Smooth muscle cell (in vitro differentiated cells): ENCODE data around the gene PTMA. TPM values are rescaled to one million over a fixed set of nuclear protein-coding genes. Genes with fewer than 3 reads are reported as not detected.
A peak's percentile ranks its signal among the peaks of the same experiment; 100 is the strongest.

Experiments
- DNase-seq: peaks from one replicate; lab custom pipeline; 2025; ENCODE audit not compliant: unreplicated experiment; lab: John Stamatoyannopoulos, UW
- H2AFZ ChIP-seq: fragments of 200-600 bp; sonication (generic); 2 replicates; pipeline ENCODE4 v1.6.0; 2016; ENCODE audit warnings: antibody characterized with exemption, low read depth, mild to moderate bottlenecking
- H3F3A ChIP-seq: fragments of 200-600 bp; sonication (generic); 2 replicates; pipeline ENCODE4 v1.6.0; 2017; ENCODE audit warnings: antibody characterized with exemption, low read depth
- H3K27ac ChIP-seq: fragments of 200-600 bp; sonication (generic); 2 replicates; pipeline ENCODE4 v1.5.1; 2016; ENCODE audit warnings: low read depth, mild to moderate bottlenecking
- H3K27me3 ChIP-seq: fragments of 200-600 bp; sonication (generic); 2 replicates; pipeline ENCODE4 v1.6.1; 2016; ENCODE audit warnings: low read depth, mild to moderate bottlenecking
- H3K36me3 ChIP-seq: fragments of 200-600 bp; sonication (generic); 2 replicates; pipeline ENCODE4 v1.5.1; 2016; ENCODE audit warnings: low read depth
- H3K4me1 ChIP-seq: fragments of 200-600 bp; sonication (generic); 2 replicates; pipeline ENCODE4 v1.5.1; 2016; ENCODE audit warnings: low read depth
- H3K4me2 ChIP-seq: fragments of 200-600 bp; sonication (generic); 2 replicates; pipeline ENCODE4 v1.6.0; 2016; ENCODE audit warnings: mild to moderate bottlenecking
- H3K4me3 ChIP-seq: fragments of 200-600 bp; sonication (generic); 2 replicates; pipeline ENCODE4 v1.5.1; 2016; ENCODE audit warnings: mild to moderate bottlenecking
- H3K79me2 ChIP-seq: fragments of 200-600 bp; sonication (generic); 2 replicates; pipeline ENCODE4 v1.6.0; 2016; ENCODE audit warnings: low read depth, mild to moderate bottlenecking
- H3K9ac ChIP-seq: fragments of 200-600 bp; sonication (generic); 2 replicates; pipeline ENCODE4 v1.6.0; 2016; ENCODE audit warnings: low read depth
- H3K9me3 ChIP-seq: fragments of 200-600 bp; sonication (generic); replicated peaks from 2 replicates; pipeline ENCODE4 v1.5.1; 2016; ENCODE audit warnings: low read depth
- H4K20me1 ChIP-seq: fragments of 200-600 bp; sonication (generic); 2 replicates; pipeline ENCODE4 v1.6.0; 2016; ENCODE audit warnings: low read depth
- CTCF ChIP-seq: fragments of 200-600 bp; sonication (generic); IDR thresholded peaks from 2 replicates; pipeline ENCODE4 v1.5.1; 2017; ENCODE audit warnings: borderline replicate concordance, mild to moderate bottlenecking, antibody characterized with exemption; ENCODE audit not compliant: insufficient read depth, poor library complexity, severe bottlenecking
- WGBS: methylation state at CpG from one replicate; pipeline ENCODE4 v1.1.7; 2016; ENCODE audit warnings: low lambda C conversion rate; 5-methylcytosine and 5-hydroxymethylcytosine counted together
- polyA plus RNA-seq: library from polyadenylated mRNA; unstranded; fragments of >200 nt; fragmentation: Nextera tagmentation; extraction: Ambion mirVana; gene quantifications from 2 replicates; pipeline ENCODE4 v1.2.1, GENCODE V29; 2016
- total RNA-seq: library from RNA; depleted of rRNA; stranded (reverse); fragments of >200 nt; gene quantifications from 2 replicates; pipeline ENCODE4 v1.2.3, GENCODE V29; 2014

PTMA gene
- total and polyA plus RNA-seq, 2 experiments from 2014 or later, result 615 to 655 TPM

GRCh38 chr2:231716666-231717280 lies 8.4 kb downstream of the PTMA start:
- 93% methylated on average over 11 of the region's 11 CpGs for WGBS
- no peak for DNase-seq
- Histone ChIP-seq H3K4me2 (no peak overlapping the region), H4K20me1 (peaks cover 34% of the 10 kb centered on the region), H3K9me3 (no peaks in the 10 kb centered on the region), H2AFZ (no peak overlapping the region), H3K4me1 (peaks cover 4% of the 10 kb centered on the region), H3K4me3 (no peak overlapping the region), H3K36me3 (no peaks in the 10 kb centered on the region), H3K79me2 (peaks cover 9% of the 10 kb centered on the region), H3K9ac (no peak overlapping the region), H3K27me3 (no peaks in the 10 kb centered on the region), H3F3A (peaks cover 19% of the 10 kb centered on the region), H3K27ac (peak overlapping the region; percentile 73)
- TF ChIP-seq CTCF, result no peak

GRCh38 chr2:231717281-231718171 lies 9.2 kb downstream of the PTMA start:
- H3K79me2 ChIP-seq, result peaks cover 1% of the 10 kb centered on the region
- TF ChIP-seq CTCF, result no peak
- no peaks in the 10 kb centered on the region for H3K9me3 ChIP-seq
- H3F3A ChIP-seq, result peaks cover 13% of the 10 kb centered on the region
- WGBS, result 87% methylated on average over 13 of the region's 13 CpGs
- peak overlapping the region; percentile 73 for H3K27ac ChIP-seq
- no peak for DNase-seq
- no peaks in the 10 kb centered on the region for H3K36me3 ChIP-seq
- H2AFZ ChIP-seq, result no peak overlapping the region
- no peaks in the 10 kb centered on the region for H3K4me1 ChIP-seq
- peaks cover 26% of the 10 kb centered on the region for H4K20me1 ChIP-seq
- no peaks in the 10 kb centered on the region for H3K27me3 ChIP-seq
- H3K9ac ChIP-seq, result no peak overlapping the region
- no peak overlapping the region for H3K4me2 ChIP-seq
- H3K4me3 ChIP-seq, result no peak overlapping the region

- Histone ChIP-seq H3F3A (peaks cover 9% of the 10 kb centered on the region), H3K4me3 (no peak overlapping the region), H4K20me1 (peaks cover 14% of the 10 kb centered on the region), H3K9ac (no peak overlapping the region), H3K4me2 (no peak overlapping the region), H3K79me2 (no peaks in the 10 kb centered on the region), H3K36me3 (no peaks in the 10 kb centered on the region), H3K4me1 (no peaks in the 10 kb centered on the region), H3K9me3 (no peaks in the 10 kb centered on the region), H2AFZ (no peak overlapping the region), H3K27ac (no peak overlapping the region), H3K27me3 (no peaks in the 10 kb centered on the region)
- 89% methylated on average over 6 of the region's 6 CpGs for WGBS
- no peak for DNase-seq
- TF ChIP-seq CTCF, result no peak
Observed at GRCh38 chr2:231718799-231719198, 10.5 kb downstream of the PTMA start.
